ENCODE results near the gene SEMA6A.

SEMA6A gene

GRCh38 chr5:116521173-116521872 is 53.3 kb downstream of the SEMA6A start:
- no peak overlapping the region for H3K4me3 ChIP-seq (ENCODE audit: low read depth, low read length)
- no peak for TF ChIP-seq CTCF (IDR thresholded peaks at IDR 0.05; ENCODE audit: low read depth, low read length, missing control alignments)
- no peak for DNase-seq (ENCODE audit: low read depth)
- in situ Hi-C loops (cut with HindIII; ENCODE audit: low sequenced_read_pairs), result no loop called here

GRCh38 chr5:116520771-116521170 is 53.9 kb downstream of the SEMA6A start:
- in situ Hi-C loops (cut with HindIII; ENCODE audit: low sequenced_read_pairs), result no loop called here
- DNase-seq (ENCODE audit: low read depth), result no peak
- TF ChIP-seq CTCF (IDR thresholded peaks at IDR 0.05; ENCODE audit: low read depth, low read length, missing control alignments), result no peak
- H3K4me3 ChIP-seq (ENCODE audit: low read depth, low read length), result no peak overlapping the region

GRCh38 chr5:116518423-116518822 is 56.2 kb downstream of the SEMA6A start:
- H3K4me3 ChIP-seq (ENCODE audit: low read depth, low read length), result no peak overlapping the region
- in situ Hi-C loops (cut with HindIII; ENCODE audit: low sequenced_read_pairs), result no loop called here
- TF ChIP-seq CTCF (IDR thresholded peaks at IDR 0.05; ENCODE audit: low read depth, low read length, missing control alignments), result no peak
- no peak for DNase-seq (ENCODE audit: low read depth)

GRCh38 chr5:116517488-116517887 is 57.1 kb downstream of the SEMA6A start:
- DNase-seq (ENCODE audit: low read depth), result no peak
- no peak overlapping the region for H3K4me3 ChIP-seq (ENCODE audit: low read depth, low read length)
- in situ Hi-C loops (cut with HindIII; ENCODE audit: low sequenced_read_pairs), result no loop called here
- TF ChIP-seq CTCF (IDR thresholded peaks at IDR 0.05; ENCODE audit: low read depth, low read length, missing control alignments), result no peak

- DNase-seq (ENCODE audit: low read depth), result no peak
- no peak for TF ChIP-seq CTCF (IDR thresholded peaks at IDR 0.05; ENCODE audit: low read depth, low read length, missing control alignments)
- in situ Hi-C loops (cut with HindIII; ENCODE audit: low sequenced_read_pairs), result no loop called here
- no peak overlapping the region for H3K4me3 ChIP-seq (ENCODE audit: low read depth, low read length)
Measured at GRCh38 chr5:116516021-116516420, 58.6 kb downstream of the SEMA6A start.

GRCh38 chr5:116514421-116514970 is 60.1 kb downstream of the SEMA6A start:
- in situ Hi-C loops (cut with HindIII; ENCODE audit: low sequenced_read_pairs), result no loop called here
- no peak for TF ChIP-seq CTCF (IDR thresholded peaks at IDR 0.05; ENCODE audit: low read depth, low read length, missing control alignments)
- no peak for DNase-seq (ENCODE audit: low read depth)
- no peak overlapping the region for H3K4me3 ChIP-seq (ENCODE audit: low read depth, low read length)

All from astrocyte of the cerebellum (primary cell).